Dedifferentiated amniotic fluid mesenchymal stem cell (primary cell): ENCODE data around the gene P2RY2.
"Not testable (repeated sequence)": the region's sequence is repeated elsewhere in the genome, so short reads cannot be mapped to it uniquely, and the experiment has no call there.

Experiments
- DNase-seq: peaks from one replicate; pipeline ENCODE4 v3.0.0-alpha.2; 2016; ENCODE audit errors: extremely low spot score

P2RY2 gene

GRCh38 chr11:73187854-73188253, 30.2 kb upstream of the P2RY2 start:
- DNase-seq: no peak

- no peak for DNase-seq
Measured at GRCh38 chr11:73188301-73188700, 29.8 kb upstream of the P2RY2 start.

- DNase-seq: no peak
Measured at GRCh38 chr11:73189315-73189714, 28.8 kb upstream of the P2RY2 start.

GRCh38 chr11:73189723-73190556, 28.1 kb upstream of the P2RY2 start:
- no peak for DNase-seq

- DNase-seq: no peak
Measured at GRCh38 chr11:73190557-73190885, 27.6 kb upstream of the P2RY2 start.

DNA sequence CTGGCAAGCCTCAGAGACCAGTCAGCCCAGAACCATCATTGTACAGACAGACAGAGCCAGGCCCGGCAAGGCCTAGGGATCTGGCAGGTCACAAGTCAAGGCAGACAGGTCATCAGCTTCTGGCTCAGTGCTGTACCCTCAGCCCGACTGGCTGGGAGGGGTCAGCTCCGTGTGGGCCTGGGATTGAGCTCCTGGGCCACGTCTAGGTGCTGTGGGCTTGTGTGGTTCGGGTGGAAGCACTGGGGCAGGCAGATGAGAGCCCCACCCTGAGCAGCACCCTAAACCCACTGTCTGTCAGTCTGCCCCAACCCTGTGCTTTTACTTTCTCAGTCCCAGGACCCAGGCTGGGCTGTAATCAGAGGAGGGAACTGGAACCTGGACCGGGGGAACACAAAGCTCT, 26.9 kb upstream of the P2RY2 start:
- DNase-seq: no peak

DNA sequence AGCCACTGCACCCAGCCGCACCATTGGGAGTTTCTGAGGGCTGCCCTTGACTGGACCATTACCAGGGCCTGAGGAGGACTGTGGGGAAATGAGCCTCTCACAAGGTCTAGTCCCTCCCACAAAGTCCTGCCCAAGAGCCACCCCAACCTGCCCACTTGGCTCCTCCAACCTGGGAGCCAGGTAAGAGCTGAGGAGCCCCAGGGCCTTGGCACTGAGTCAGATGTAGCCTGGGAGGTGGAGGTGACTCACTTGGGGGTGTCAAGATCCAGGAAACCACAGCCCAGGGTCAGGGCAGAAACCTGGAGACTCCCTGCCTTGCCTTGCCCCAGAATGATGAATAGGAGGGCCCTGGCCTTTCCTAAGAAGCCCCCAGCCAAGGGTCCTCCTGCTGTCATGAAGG, 25.8 kb upstream of the P2RY2 start:
- DNase-seq: no peak

GRCh38 chr11:73193251-73194033, 24.6 kb upstream of the P2RY2 start:
- DNase-seq: no peak

- DNase-seq: no peak
Measured at GRCh38 chr11:73194034-73194507, 24.0 kb upstream of the P2RY2 start.

GRCh38 chr11:73194593-73194992, 23.5 kb upstream of the P2RY2 start:
- no peak for DNase-seq

DNA sequence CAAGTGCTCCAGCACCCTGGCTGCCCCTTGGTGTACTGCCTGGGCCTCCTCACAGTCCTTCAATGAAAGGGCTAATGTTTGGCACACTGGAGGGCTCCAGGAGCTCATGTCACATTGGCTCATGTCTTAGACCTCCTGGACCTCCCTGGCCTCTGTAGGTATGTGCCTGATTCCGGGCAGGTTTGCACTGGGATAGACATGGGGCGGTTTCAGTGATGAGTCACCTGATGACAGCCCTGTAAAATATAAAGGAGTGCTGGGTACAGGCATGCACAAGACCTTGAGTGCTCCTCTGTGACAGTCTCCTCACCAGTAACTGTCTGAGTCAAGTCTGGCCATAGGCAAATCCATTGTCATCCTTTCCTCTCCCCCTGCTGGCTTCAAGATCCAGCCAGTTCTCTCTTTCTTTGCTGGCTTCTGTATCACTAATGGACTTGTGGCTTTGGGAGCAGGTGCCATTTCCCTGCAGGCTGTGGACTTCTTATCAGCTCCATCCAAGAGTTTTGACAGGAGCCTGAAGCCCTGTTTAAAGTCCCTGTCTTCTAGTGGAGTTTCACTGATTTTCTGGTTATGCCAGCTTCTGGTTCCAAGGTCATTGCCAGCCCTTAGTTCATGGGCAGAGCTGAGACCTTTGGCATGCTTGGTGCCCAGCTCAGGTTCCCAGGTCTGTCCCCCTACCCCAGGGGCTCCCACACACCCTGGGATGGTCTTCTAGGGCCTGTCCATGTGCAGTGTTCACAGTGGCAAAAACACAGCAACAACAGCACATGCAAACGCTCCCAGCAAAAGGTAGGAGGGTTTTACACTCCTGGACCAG, 22.7 kb upstream of the P2RY2 start:
- DNase-seq: no peak

DNA sequence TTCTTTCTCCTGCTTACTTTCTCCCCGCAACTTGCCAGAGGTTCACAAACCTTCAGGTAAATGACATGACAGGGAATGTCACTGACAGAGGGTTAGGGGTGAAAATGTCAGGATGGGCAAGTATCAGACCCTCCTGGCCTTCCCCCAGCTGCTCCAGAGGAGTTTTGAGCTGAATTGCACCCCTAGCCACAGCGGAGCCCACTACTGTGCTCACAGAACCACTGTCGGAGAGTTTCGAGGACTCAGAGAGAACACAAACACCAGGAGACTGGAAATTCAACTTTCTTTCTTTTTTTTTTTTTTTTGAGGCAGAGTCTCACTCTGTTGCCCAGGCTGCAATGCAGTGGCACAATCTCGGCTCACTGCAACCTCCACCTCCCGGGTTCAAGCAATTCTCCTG, 21.5 kb upstream of the P2RY2 start:
- DNase-seq: no peak

DNA sequence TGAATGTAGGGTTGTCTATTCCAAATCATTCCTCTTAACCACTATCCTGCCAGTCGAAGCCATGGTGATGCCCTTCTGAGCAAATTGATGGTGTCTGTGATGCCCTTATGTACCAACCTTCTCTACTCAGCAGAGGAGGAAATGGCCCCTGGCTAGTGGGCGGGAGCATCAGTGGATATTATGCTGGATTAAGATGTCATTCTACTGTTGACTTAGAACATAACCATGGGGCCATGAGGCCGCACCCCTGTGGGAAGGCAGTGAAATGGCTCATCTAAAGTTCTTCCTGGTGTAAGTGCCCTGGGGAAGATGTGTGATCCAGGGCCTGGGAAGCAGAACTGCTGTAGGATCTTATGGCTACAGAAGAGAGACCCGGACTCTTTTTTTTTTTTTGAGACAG, 20.7 kb upstream of the P2RY2 start:
- no peak for DNase-seq

- DNase-seq: not testable (repeated sequence)
Measured at GRCh38 chr11:73197787-73198186, 20.3 kb upstream of the P2RY2 start.

GRCh38 chr11:73198677-73199076, 19.4 kb upstream of the P2RY2 start:
- no peak for DNase-seq

- DNase-seq: no peak
Measured at GRCh38 chr11:73199446-73199845, 18.6 kb upstream of the P2RY2 start.

DNA sequence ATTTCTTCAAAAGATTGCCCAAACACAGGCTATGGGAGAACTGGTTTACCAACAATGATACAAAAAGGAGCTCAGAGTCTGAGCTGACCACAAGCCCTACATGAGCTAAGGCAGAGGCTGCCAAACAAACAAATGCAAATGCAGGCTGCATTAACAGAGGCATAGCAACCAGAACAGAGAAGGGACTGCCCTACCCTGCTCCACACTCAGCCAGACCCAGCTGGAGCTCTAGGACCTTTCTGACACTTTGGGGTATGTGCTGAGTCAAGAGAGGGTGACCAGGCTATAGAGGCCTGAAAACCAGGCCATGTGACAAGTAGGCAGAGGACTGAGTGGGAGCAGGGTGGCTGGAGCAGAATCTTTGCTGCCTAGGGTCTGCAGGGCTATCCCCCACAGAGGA, 17.8 kb upstream of the P2RY2 start:
- DNase-seq: no peak

DNA sequence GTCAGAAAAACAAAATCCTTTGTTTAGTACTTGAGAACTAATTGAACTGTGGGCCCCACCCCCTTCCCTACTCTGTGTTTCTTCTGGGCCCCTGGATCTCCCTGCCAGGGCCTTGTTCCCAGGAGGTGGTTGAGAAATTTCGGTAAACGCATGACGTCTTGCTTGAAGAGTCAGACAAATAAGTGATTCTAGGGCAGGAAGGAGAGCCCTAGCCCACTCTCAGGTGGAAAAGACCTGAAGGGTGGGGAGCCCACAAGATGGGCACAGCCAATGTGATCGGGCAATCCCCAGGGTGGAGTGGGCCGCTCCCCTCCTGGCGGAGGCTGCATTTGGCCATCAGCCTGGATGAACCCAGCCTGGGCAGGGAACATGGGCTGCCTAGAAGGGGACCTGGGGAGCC, 16.8 kb upstream of the P2RY2 start:
- no peak for DNase-seq

GRCh38 chr11:73201888-73202780, 15.9 kb upstream of the P2RY2 start:
- DNase-seq: no peak

GRCh38 chr11:73203322-73203721, 14.8 kb upstream of the P2RY2 start:
- DNase-seq: no peak

DNA sequence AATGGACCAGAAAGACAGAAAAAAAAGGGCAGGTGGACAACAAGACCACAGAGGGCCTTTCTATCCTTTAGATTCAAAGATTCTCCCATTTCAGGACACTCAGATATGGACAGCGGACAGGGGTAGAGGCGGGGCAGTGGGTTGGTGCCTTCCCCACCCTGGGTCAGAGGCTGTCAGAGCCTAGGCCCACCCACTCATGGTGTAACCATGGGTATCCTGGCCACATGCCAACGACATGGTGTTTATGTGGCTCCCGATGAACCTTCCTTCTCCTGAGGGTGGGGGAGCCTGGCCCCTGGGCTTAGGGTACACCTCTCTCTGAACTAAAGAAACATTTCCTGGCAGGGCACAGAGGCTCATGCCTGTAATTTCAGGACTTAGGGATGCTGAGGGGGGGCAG, 14.3 kb upstream of the P2RY2 start:
- no peak for DNase-seq
